Heart left ventricle (tissue), 13 donors: ENCODE data around the gene TMEM120A.

Source experiments
- CTCF ChIP-seq, 12 donors: fragments of 200-600 bp; sonication (generic) in 4 of 12; IDR thresholded peaks; one replicate each; pipeline versions ENCODE4 v1.5.0 to v1.8.0; 2018 to 2022; ENCODE audit warnings: antibody characterized with exemption in 12 of 12, mild to moderate bottlenecking in 5 of 12
- POLR2A ChIP-seq, 2 donors: fragments of 450-650 bp; IDR thresholded peaks; one replicate each; pipeline ENCODE4 v1.6.1; 2017; ENCODE audit warnings: antibody characterized with exemption in 2 of 2, mild to moderate bottlenecking in 2 of 2, moderate library complexity in 2 of 2
- donor health status: ischemic (EF 13 %, LVEDD 7.1; RV severe dilation, severe dysfunction).
- donor health status: DM: no; HTN: yes; CAD: no.
- donor health status: DM: no; HTN: no; CAD: no.
- donor health status: ischemic (EF 25% LVEDD 6.9; RV normal size, moderate dysfunction).
- donor health status: ischemic (EF 25% LVEDD 5.7; RV mildly dilated, moderate dysfunction).
- donor health status: ischemic (EF 35%, LVEDD 5.7; RV mildly dilated, moderate dysfunction).
- donor health status: nonischemic (EF 11% LVEDD 7.7; RV severe dilation, severe dysfunction).
- donor health status: DM: yes; HTN: yes; CAD: no.
- donor health status: PGD.
- donor health status: ischemic (EF 29% LVEDD 5.4; RV normal size, mild dysfunction).
- donor health status: nonischemic (EF 23%, LVEDD 6.1; RV moderate dilation, normal function).

GRCh38 chr7:76011442-76011861 lies 17.1 kb upstream of the TMEM120A start:
- TF ChIP-seq CTCF (IDR thresholded peaks at IDR 0.05): no peak
- TF ChIP-seq POLR2A (IDR thresholded peaks at IDR 0.05): no peak
